Activated CD4-positive, CD25-positive, alpha-beta regulatory T cell treated with anti-CD3 and anti-CD28 coated beads, Interleukin-2, amount 50 U/mL, for 72 hours (primary cell): Measurements from ENCODE around the gene FSTL1.
"Not testable (repeated sequence)": the region's sequence is repeated elsewhere in the genome, so short reads cannot be mapped to it uniquely, and the experiment has no call there.

Experiments used
- DNase-seq: peaks from one replicate; pipeline ENCODE4 v3.0.0; 2021

Gene FSTL1

GRCh38 chr3:120410541-120410940, 40.3 kb downstream of the FSTL1 start:
- DNase-seq, result no peak

DNA sequence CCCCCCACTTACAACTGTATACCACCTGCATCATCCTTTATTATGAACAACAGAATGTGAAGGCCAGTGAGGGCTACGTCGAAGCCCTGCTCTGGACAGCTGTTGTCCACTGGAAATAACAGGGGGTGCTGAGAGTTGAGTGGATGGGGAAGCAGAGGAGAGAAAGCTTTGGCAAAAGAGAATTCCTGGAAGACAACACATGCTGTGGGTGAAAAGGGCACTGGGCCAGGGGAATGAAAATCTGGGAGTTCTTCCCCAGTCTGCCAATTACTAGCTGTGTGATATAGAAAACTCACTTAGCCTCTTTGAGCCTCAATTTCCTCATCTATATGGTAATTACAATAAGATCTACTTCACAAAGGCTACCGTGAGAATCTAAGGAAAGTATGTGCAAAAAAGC, 40.7 kb downstream of the FSTL1 start:
- no peak for DNase-seq

DNA sequence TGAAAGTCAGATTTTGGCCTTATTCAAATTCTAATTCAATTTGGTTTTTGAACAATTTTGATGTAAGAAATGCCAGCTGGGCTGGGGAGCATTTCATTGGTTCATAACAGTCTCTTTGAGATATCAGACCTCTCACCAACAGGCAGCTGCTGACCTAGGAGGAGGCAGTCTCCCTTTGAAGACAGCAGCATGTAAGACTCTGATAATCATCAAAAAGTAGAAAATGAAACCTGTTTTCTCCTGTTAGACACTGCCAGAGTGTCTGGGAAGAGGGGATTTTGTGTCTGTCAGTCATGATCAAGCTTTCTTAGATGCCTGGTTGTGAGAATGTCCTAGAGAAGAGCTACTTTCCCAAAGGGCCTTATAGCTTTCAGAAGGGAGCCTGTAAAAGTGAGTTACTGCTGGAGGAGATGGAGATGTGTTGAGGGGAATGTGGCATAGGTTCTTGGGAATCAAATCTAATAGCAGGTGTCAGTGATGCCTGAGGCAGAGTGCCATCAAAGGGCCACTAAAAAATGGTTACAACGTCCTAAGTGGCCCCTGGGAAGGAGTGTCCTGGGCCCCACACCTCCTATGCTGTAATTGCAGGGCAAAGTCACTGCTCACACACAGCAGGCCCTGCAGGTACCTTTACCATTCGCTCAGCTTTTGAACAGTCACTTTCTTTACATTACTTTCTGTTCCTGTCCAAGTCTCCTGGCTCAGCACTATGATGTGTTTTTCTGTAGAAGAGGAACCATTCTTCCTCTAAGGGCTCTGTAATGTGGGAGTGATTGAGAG, 43.1 kb downstream of the FSTL1 start:
- DNase-seq, result no peak

DNA sequence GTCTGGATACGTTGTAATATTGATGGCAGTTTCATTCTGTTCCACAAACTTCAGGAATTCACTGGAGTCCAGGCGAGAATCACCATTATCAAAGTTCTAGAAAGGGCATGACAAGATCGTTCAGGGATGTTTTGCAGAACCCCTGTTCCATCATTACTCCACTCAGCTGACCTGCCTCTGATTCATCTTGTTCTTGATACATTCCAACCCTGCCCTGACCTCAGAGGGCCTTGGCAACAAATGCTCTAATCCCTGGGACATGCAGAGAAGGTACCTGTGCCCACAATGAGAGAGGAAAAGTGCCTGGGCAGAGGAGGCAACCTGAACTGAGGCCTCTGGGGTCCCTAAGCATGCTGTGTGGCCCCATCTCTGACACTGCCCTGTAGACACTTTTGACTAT, 45.9 kb downstream of the FSTL1 start:
- no peak for DNase-seq

DNA sequence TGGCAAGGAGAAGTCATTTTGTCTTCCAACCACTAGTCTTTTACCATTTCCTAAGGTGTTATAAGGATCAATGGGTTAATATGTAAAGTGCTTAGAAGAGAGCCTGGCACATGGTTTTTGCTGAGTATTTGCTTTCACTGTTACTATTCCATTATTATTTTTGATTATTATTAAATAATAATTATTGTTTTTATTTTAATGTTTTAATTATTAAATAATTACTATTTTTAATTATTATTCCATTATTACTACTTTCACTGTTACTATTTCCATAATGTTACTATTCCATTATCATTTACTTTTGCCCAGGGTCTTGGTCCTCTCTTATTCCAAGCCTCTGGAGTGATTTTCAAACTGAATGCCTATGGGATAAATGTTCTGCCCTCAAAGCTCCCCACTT, 48.5 kb downstream of the FSTL1 start:
- no peak for DNase-seq

DNA sequence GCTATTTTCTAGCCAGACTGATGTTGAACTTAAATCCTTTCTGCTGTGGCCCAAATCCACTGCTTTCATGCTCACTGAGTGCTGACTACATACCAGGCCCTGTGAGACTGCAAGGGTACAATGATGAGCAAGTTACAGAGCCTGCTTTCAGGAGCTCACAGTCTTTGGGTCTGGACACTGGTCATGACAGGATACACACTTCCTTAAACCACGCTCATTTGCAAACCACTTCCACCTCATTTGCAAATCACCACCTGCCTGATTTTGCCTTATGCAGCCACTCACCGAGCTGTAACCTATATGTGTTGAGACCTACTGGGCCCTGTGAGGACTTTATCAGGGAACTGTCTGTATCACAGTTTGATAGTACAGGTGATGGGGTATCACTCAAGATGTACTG, 51.4 kb downstream of the FSTL1 start:
- no peak for DNase-seq

DNA sequence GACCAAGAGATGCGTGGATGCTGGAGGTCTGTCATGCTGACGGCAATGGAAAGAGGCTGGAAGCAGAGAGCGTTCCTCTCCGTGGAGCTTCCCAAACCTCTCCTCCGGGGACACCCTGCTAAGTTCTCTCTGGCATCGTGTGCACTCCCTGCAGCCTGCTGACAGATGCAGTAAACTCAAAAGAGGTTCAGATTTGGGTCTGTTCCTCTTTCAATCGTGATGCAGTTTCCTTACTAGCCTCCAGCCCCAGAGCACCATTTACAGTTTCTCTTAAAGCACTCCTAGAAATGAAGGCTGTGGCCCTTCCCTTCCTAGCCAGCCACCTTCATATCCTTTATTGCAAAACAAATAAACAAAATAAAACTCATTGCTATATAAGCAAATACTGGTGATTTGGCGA, 54.3 kb downstream of the FSTL1 start:
- DNase-seq, result no peak

GRCh38 chr3:120394347-120394746, 56.4 kb downstream of the FSTL1 start:
- no peak for DNase-seq

DNA sequence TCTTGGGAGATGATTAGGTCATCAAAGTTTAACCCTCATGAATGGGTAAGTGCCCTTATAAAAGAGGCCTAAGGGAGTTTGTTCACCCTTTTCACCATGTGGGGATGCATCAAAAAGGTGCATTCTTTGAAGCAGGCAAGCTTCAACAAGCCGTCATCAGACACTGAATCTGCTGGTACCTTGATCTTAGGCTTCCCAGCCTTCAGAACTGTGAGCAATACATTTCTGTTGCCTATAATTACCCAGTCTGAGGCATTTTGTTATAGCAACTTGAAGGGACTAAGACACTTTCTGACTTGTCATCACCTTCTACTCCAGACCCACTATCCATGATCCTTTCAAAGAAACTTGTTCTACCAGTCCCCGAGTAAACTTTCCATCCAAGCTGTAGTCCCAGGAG, 57.0 kb downstream of the FSTL1 start:
- no peak for DNase-seq

- DNase-seq, result no peak
Measured at GRCh38 chr3:120393243-120393642, 57.5 kb downstream of the FSTL1 start.

- DNase-seq, result no peak
Measured at GRCh38 chr3:120382941-120383447, 67.8 kb downstream of the FSTL1 start.

DNA sequence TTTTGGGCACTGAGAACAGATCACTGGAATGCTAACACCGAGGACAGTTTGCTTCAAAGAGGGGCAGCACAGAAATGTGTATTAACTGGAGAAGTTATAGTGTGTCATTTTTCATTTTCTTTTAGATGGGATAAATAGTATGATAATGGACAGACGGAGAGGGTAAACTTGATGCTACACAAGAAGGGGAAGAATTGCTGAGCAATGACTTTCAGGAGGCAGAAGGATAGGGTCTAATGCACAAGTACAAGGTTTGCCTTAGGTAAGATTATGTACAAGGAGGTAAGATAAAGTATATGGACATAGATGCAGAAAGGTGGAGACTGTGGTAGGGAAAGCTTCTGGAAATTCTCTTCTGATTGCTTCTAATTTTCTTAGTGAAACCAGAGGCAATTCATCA, 69.3 kb downstream of the FSTL1 start:
- DNase-seq, result no peak

GRCh38 chr3:120377948-120378347, 72.8 kb downstream of the FSTL1 start:
- not testable (repeated sequence) for DNase-seq

- no peak for DNase-seq
Measured at GRCh38 chr3:120370463-120370862, 80.3 kb downstream of the FSTL1 start.

- DNase-seq, result no peak
Measured at GRCh38 chr3:120369037-120369467, 81.7 kb downstream of the FSTL1 start.

DNA sequence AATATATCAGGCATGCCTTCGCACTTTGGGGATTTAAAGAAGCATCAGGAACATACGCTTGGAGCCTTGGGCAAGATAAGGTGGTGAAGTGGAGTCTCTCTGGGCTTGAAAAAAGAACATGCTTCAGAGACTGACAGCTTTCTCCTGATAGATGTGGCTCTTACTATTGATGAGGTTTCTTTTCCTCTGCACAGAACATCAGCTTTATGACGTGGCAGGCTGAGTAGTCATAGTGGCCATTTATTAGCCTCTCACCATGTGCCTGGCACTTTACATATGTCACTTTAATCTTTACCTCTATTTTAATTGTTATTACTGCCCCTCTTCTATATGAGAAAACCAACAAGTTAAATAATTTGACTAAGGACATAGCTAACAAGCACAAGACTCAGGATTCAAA, 82.6 kb downstream of the FSTL1 start:
- no peak for DNase-seq

DNA sequence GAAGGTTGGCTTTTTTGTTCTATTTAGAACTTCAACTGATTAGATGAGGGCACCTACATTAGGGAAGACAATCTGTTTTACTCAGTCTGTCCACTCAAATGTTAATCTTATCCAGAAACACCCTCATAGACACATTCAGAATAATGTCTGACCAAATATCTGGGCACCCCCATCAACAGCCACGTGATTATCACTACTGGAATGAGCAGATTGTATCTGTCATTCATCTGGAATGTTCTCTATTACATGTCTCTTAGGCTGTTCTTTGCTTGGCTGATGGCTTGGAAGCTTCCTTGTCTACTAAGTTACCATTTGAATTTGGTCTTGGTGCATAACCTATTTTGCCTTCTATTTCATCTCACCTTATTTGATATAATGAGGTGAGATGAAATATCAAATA, 86.0 kb downstream of the FSTL1 start:
- no peak for DNase-seq

GRCh38 chr3:120364101-120364500, 86.7 kb downstream of the FSTL1 start:
- DNase-seq, result no peak

- no peak for DNase-seq
Measured at GRCh38 chr3:120357807-120358206, 93.0 kb downstream of the FSTL1 start.

DNA sequence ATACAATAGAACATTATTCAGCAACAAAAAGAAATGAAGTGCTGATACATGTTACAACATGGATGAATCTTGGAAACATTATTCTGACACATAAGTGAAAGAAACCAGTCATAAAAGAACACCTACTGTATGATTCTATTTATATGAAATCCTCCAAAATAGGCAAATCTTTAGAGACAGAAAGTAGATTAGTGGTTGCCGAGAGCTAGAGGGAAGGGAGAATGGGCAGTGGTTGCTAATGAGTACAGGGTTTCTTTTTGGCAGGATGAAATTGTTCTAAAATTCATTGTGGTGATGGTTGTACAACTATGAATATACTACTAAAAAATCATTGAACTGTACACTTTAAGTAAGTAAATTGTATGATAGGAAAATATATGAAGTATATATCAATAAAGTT, 95.3 kb downstream of the FSTL1 start:
- DNase-seq, result no peak

DNA sequence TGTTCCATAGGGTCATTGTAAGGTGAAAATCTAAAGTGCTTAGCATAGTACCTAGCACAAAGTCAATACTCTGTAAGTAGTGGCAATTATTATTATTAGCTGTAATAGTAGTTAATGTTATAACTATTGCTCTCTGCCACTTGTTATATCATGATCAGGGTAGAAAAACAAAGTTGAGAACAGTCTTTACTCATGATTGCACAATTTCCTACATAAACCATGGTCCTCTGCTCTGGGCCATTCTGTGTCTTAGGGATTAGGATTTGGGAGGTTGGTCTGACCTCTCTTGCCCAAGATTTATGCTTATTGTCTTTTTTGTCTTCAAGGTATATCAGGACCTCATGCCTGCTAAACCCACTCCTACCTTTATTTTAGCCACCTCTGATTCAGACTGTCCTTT, 97.3 kb downstream of the FSTL1 start:
- DNase-seq, result no peak

DNA sequence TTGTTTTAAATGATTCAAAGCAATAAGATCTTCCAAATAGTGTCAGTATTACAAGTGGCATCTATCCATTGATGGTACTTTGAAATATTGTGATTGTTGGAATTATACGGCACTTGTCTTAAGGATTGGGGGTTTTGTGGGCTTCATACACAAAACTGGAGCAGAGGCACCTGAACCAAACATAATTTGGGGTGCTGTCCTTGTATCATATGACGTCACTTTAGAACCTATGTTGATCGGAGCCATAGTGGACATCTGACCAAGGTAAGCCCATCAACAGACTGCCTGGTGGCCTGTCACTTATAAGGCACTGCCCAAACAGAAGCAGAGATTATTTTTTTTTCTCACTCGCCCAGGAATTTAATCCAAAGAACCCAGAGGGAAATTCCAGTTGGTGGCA, 98.8 kb downstream of the FSTL1 start:
- DNase-seq, result no peak

DNA sequence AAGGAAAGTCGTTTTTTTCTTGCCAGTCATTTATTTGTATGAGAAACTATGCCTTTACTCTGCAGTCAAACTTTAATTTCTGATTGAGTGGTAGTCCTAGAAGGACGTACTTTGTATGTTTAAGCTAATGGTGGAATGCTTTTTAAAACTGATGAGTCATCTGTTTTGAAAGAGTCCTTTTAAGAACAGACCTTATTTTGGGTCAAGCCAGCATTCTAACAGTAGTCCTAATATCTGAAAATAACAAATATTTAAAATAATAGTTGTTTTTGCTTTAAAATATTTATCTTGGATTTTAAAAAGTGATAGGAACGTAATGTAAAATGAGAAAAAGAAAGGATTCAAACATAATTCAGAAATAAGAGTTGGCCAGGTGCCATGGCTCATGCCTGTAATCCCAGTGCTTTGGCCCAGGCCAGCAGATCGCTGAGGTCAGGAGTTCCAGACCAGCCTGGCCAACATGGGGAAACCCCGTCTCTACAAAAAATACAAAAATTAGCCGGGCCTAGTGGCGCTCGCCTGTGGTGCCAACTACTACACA, 100.3 kb downstream of the FSTL1 start:
- no peak for DNase-seq

- no peak for DNase-seq
Measured at GRCh38 chr3:120349855-120350125, 101.0 kb downstream of the FSTL1 start.
